Cardiac fibroblast (primary cell): ENCODE results near the gene MYL10.
A peak's percentile ranks its signal among the peaks of the same experiment; 100 is the strongest.

Experiments used
- DNase-seq, 2 donors: peaks; one replicate each; pipeline versions ENCODE4 v3.0.0 to v3.0.0-alpha.2; 2010; ENCODE audit warnings: low read depth in 2 of 2
- H3K4me3 ChIP-seq, 2 donors: replicated peaks in 1 of 2; 1 replicate in 1 of 2; 2 replicates in 1 of 2; pipeline ENCODE4 v1.5.1; 2011; ENCODE audit warnings: low read depth in 2 of 2, low read length in 2 of 2, mild to moderate bottlenecking in 2 of 2, moderate library complexity in 1 of 2
- TF ChIP-seq, protein P1 (sequence below): IDR thresholded peaks from one replicate; pipeline ENCODE4 v1.5.1; 2011; ENCODE audit warnings: low read depth, mild to moderate bottlenecking, low read length, inconsistent platforms

The MYL10 gene

GRCh38 chr7:101615446-101615845 is 13.7 kb downstream of the MYL10 start:
- DNase-seq, result no peak
- H3K4me3 ChIP-seq, result no peak overlapping the region
- TF ChIP-seq, protein P1, sequence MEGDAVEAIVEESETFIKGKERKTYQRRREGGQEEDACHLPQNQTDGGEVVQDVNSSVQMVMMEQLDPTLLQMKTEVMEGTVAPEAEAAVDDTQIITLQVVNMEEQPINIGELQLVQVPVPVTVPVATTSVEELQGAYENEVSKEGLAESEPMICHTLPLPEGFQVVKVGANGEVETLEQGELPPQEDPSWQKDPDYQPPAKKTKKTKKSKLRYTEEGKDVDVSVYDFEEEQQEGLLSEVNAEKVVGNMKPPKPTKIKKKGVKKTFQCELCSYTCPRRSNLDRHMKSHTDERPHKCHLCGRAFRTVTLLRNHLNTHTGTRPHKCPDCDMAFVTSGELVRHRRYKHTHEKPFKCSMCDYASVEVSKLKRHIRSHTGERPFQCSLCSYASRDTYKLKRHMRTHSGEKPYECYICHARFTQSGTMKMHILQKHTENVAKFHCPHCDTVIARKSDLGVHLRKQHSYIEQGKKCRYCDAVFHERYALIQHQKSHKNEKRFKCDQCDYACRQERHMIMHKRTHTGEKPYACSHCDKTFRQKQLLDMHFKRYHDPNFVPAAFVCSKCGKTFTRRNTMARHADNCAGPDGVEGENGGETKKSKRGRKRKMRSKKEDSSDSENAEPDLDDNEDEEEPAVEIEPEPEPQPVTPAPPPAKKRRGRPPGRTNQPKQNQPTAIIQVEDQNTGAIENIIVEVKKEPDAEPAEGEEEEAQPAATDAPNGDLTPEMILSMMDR, result no peak

DNA sequence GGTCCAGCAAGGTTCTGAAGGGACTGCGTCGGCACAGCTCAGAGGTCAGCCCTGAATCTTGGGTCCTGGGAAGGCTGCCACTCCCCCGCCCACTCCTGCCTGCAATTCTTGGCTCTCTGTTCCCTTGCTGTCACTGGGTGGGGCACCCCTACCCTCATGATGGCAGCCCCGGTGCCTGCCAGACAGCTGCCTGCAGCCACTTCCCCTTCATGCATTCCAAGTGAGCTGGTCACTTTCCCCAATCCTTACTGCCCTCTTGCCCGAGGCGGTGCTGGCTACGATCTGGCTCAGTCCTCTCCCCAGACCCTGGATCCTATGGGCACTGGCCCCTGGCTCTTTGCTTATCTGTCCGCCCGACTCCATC is 14.2 kb downstream of the MYL10 start:
- DNase-seq, result peak in 1 of 2 donors; percentile 26
- TF ChIP-seq, protein P1, result no peak
- H3K4me3 ChIP-seq, result no peak overlapping the region

DNA sequence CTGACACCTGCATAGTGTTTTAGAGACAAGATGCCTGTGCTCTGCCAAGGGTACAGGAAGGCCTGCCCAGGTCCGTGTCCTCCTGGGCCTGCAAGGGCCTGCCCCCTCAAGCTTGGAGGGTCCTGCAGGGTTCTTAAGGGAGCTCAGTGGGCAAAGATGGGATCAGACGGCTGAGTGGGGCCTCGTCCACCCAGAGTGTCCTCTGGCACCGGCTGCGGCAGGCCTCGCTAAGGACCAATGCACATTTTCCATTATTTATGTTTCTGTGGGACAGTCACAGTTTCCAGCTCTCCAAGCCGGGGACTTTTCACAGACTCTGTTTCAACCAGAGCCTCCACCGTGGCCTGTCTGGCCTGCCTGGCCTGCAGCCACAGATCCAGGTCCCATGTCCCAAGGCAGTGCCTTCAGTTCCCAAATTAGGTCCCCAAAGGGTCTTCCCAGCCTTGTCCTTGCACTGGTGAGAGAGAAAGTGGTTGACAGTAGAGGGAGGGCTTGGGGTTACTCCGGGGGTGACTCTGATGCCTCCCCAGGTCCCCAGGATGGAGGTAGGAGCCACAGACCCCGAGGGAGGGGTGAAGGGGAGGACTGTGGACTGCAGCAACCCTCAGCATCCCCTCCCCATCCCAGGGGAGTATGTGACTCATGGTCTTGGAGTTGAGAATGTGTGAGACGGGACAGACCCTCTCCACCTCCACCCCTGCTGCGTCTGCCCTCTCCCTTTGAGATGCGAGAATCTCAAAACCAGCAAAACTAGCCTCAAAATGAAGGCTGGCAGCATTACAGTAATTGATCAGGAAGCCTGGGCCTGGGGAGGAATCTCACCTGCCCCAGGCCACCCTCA is 14.8 kb downstream of the MYL10 start:
- TF ChIP-seq, protein P1, result no peak
- DNase-seq, result peak in 1 of 2 donors; percentile 24

GRCh38 chr7:101612885-101613515 is 16.1 kb downstream of the MYL10 start:
- no peak overlapping the region for H3K4me3 ChIP-seq
- no peak for DNase-seq
- TF ChIP-seq, protein P1, result no peak

More for the DNA sequence above, 14.8 kb downstream of the MYL10 start:
- no peak overlapping the region for H3K4me3 ChIP-seq

DNA sequence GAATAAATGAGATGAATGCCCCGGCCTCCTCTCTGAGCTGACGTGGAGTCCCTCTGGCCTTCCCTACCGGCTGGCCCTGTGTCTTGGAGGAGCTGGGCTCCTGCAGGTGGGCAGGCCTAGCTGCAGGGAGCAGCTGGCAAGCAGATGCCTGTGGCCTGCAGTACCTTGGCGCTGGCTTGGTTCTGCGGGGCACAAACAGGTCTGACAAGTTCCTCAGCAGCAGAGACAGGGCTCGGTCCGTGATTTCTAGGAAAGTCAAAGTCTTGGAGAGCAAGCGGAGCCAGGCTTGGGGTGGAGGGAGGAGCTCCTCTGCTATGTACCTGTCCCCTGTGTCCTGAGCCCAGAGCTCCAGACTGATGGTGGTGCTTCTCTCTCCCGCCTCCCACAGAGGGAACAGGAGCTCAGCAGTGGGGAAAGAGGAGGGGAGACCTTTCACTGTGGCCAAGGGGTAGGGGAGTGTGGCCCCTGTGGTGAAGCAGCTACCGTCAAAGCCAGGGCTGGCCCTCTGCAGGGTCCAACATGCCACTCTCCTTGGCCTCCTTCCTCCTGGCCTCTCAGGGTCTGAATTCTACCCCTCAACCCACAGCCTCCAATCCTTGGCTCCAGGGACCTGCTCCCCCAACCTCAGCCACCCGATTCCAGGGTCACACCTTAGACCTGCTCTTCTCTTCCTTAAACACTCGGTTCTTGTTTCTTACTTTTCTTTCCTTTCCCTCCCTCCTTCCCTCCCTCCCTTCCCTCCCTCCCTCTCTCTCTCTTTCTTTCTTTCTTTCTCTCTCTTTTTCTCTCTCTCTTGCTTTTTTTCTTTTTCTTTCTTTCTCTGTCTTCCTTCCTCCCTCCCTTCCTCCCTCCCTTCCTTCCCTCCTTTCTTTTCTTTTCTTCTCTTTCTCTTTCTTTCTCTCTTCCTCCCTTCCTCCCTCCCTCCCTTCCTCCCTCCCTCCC is 20.1 kb downstream of the MYL10 start:
- TF ChIP-seq, protein P1, result no peak
- no peak overlapping the region for H3K4me3 ChIP-seq
- no peak for DNase-seq

GRCh38 chr7:101606498-101606923 is 22.6 kb downstream of the MYL10 start:
- H3K4me3 ChIP-seq, result no peak overlapping the region
- TF ChIP-seq, protein P1, result no peak

More at GRCh38 chr7:101606498-101606923, 22.6 kb downstream of the MYL10 start:
- DNase-seq, result no peak
